Suprapubic skin (tissue), 3 donors: ENCODE results near the gene C16orf86.

ENCODE experiments used
- CTCF ChIP-seq, 2 donors: fragments of 200-600 bp in 1 of 2; fragments of 450-650 bp in 1 of 2; sonication (generic) in 1 of 2; IDR thresholded peaks; one replicate each; pipeline ENCODE4 v1.5.1; 2016 to 2019; ENCODE audit warnings: antibody characterized with exemption in 2 of 2, mild to moderate bottlenecking in 1 of 2, moderate library complexity in 1 of 2
- POLR2A ChIP-seq, 2 donors: fragments of 450-650 bp; IDR thresholded peaks; one replicate each; pipeline ENCODE4 v1.6.1; 2017; ENCODE audit warnings: antibody characterized with exemption in 2 of 2, mild to moderate bottlenecking in 2 of 2, moderate library complexity in 2 of 2

- TF ChIP-seq CTCF (IDR thresholded peaks at IDR 0.05): no peak
- no peak for TF ChIP-seq POLR2A (IDR thresholded peaks at IDR 0.05)
These were observed 40.6 kb downstream of the C16orf86 start for GRCh38 chr16:67707210-67707609.
